Upper lobe of left lung (tissue), 4 donors: ENCODE data around the gene ESYT1.

ENCODE experiments used
- CTCF ChIP-seq, 6 experiments: fragments of 450-650 bp in 4 of 6; fragments of 200-600 bp in 2 of 6; sonication (generic) in 2 of 6; IDR thresholded peaks; one replicate each; pipeline ENCODE4 v1.5.1; 2016 to 2019; ENCODE audit warnings: antibody characterized with exemption in 6 of 6
- EP300 ChIP-seq, 4 donors: sonication (generic); formaldehyde crosslinking; IDR thresholded peaks; one replicate each; pipeline ENCODE4 v1.5.1; 2017; ENCODE audit warnings: antibody characterized with exemption in 4 of 4, control low read depth in 2 of 4
- POLR2A ChIP-seq, 4 donors: fragments of 450-650 bp; IDR thresholded peaks; one replicate each; pipeline ENCODE4 v1.5.1; 2016 to 2017; ENCODE audit warnings: antibody characterized with exemption in 4 of 4, mild to moderate bottlenecking in 2 of 4
- POLR2AphosphoS5 ChIP-seq, 2 donors: sonication (generic); formaldehyde crosslinking; IDR thresholded peaks; one replicate each; pipeline ENCODE4 v1.5.1; 2017; ENCODE audit warnings: antibody characterized with exemption in 2 of 2

DNA sequence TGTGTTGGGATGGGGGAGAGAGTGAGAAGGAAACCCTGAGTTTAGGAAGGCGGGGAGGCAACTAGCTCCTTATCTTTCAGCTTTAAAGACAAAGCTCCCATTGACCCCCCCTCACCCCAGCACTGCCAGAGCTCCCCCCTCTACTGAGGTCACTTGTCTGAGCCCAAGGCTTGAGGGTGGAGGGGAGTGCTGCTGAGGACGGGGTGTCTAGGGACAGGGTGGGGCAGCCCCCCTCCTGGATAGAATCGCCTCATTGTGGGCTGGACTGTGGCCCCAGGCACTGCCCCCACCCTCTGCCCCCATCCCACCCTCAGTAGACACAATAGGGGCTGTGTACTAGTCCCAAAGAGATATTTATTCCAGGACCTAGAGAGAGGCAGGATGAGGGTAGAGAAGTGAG, 45.1 kb upstream of the ESYT1 start:
- no peak for TF ChIP-seq CTCF (IDR thresholded peaks at IDR 0.05)
- no peak for TF ChIP-seq EP300 (IDR thresholded peaks at IDR 0.05)
- no peak for TF ChIP-seq POLR2A (IDR thresholded peaks at IDR 0.05)
- no peak for TF ChIP-seq POLR2AphosphoS5 (IDR thresholded peaks at IDR 0.05)
